ENCODE results near the gene CABP1.

Gene CABP1

GRCh38 chr12:120653611-120654010 lies 13.2 kb downstream of the CABP1 start:
- H3K4me3 ChIP-seq (ENCODE audit: low read depth, low read length): no peak overlapping the region
- ChIA-PET POLR2A (no interaction called here), CTCF (interaction anchor here (1.5 to 10.1 kb wide), 3 partner anchors 10 to 319 kb away, joined by 3 to 170 read pairs (median 8); no protein-coding TSS in a partner anchor)
- no peak for DNase-seq (ENCODE audit: low read depth, low spot score)
- no peak for TF ChIP-seq CTCF (IDR thresholded peaks at IDR 0.05; ENCODE audit: insufficient read depth, low read length, missing control alignments)

- H3K4me3 ChIP-seq (ENCODE audit: low read depth, low read length): no peak overlapping the region
- ChIA-PET CTCF (interaction anchor here (1.4 kb wide), 1 partner anchor 19 kb away, joined by 4 read pairs; no protein-coding TSS in a partner anchor), POLR2A (no interaction called here)
- no peak for TF ChIP-seq CTCF (IDR thresholded peaks at IDR 0.05; ENCODE audit: insufficient read depth, low read length, missing control alignments)
- no peak for DNase-seq (ENCODE audit: low read depth, low spot score)
These were observed 14.2 kb downstream of the CABP1 start for GRCh38 chr12:120654656-120655055.

GRCh38 chr12:120656008-120656407 lies 15.6 kb downstream of the CABP1 start:
- TF ChIP-seq CTCF (IDR thresholded peaks at IDR 0.05; ENCODE audit: insufficient read depth, low read length, missing control alignments): no peak
- CTCF ChIA-PET: interaction anchor here (6.2 kb wide), 1 partner anchor 8 kb away, joined by 84 read pairs; no protein-coding TSS in a partner anchor
- no peak for DNase-seq (ENCODE audit: low read depth, low spot score)
- H3K4me3 ChIP-seq (ENCODE audit: low read depth, low read length): no peak overlapping the region
- POLR2A ChIA-PET: no interaction called here

- ChIA-PET POLR2A (no interaction called here), CTCF (interaction anchor here (0.7 to 6.2 kb wide), 4 partner anchors 10 to 313 kb away, joined by 3 to 84 read pairs (median 4); no protein-coding TSS in a partner anchor)
- no peak overlapping the region for H3K4me3 ChIP-seq (ENCODE audit: low read depth, low read length)
- DNase-seq (ENCODE audit: low read depth, low spot score): no peak
- TF ChIP-seq CTCF (IDR thresholded peaks at IDR 0.05; ENCODE audit: insufficient read depth, low read length, missing control alignments): no peak
These were observed 18.1 kb downstream of the CABP1 start for GRCh38 chr12:120658286-120659150.

- TF ChIP-seq CTCF (IDR thresholded peaks at IDR 0.05; ENCODE audit: insufficient read depth, low read length, missing control alignments): no peak
- no peak overlapping the region for H3K4me3 ChIP-seq (ENCODE audit: low read depth, low read length)
- CTCF ChIA-PET: interaction anchor here (1.2 to 6.2 kb wide), 3 partner anchors 10 to 15 kb away, joined by 3 to 84 read pairs (median 5); no protein-coding TSS in a partner anchor
- no peak for DNase-seq (ENCODE audit: low read depth, low spot score)
- POLR2A ChIA-PET: no interaction called here
These were observed 18.7 kb downstream of the CABP1 start for GRCh38 chr12:120659151-120659525.

- DNase-seq (ENCODE audit: low read depth, low spot score): no peak
- TF ChIP-seq CTCF (IDR thresholded peaks at IDR 0.05; ENCODE audit: insufficient read depth, low read length, missing control alignments): no peak
- ChIA-PET POLR2A (no interaction called here), CTCF (interaction anchor here (3.6 to 6.2 kb wide), 2 partner anchors 11 to 13 kb away, joined by 27 to 84 read pairs; no protein-coding TSS in a partner anchor)
- no peak overlapping the region for H3K4me3 ChIP-seq (ENCODE audit: low read depth, low read length)
These were observed 21.0 kb downstream of the CABP1 start for GRCh38 chr12:120661432-120661831.

Measured in AG04449 (cell line).